PC-3 (cell line): ENCODE measurements around the gene TMEM59. TPM values are rescaled to one million over a fixed set of nuclear protein-coding genes. Genes with fewer than 3 reads are reported as not detected.
"Not testable (repeated sequence)": the region's sequence is repeated elsewhere in the genome, so short reads cannot be mapped to it uniquely, and the experiment has no call there.

ENCODE experiments used
- ATAC-seq: fragments of 200-7000 bp; cut with Tn5 transposase; 2 replicates; pipeline ENCODE4 v1.9.1; 2020; ENCODE audit warnings: mild to moderate bottlenecking, moderate library complexity
- BruUV-seq: library from RNA; stranded (reverse); fragments of 400-500 nt; replicated peaks from 2 replicates; lab custom pipeline; 2021; lab: Mats Ljungman, UMichigan
- CTCF ChIA-PET: fragments of 300-600 bp; sonication (Branson Sonifier 250); formaldehyde crosslinking; loops from one replicate; lab custom pipeline; 2022; ENCODE audit warnings: antibody characterized with exemption; lab: Charles Lee
- POLR2A ChIA-PET: fragments of 300-600 bp; sonication (Branson Sonifier 250); formaldehyde crosslinking; loops from one replicate; lab custom pipeline; 2022; ENCODE audit warnings: antibody characterized with exemption; ENCODE audit not compliant: unreplicated experiment; lab: Charles Lee
- DNase-seq: peaks from one replicate; pipeline ENCODE4 v3.0.0-alpha.2; 2015
- H2AFZ ChIP-seq: fragments of 300-600 bp; sonication (generic); 2 replicates; pipeline ENCODE4 v1.6.0; 2016; ENCODE audit warnings: antibody characterized with exemption, low read length
- H3F3A ChIP-seq: fragments of 300-600 bp; sonication (generic); one replicate; pipeline ENCODE4 v1.6.0; 2017; ENCODE audit warnings: antibody characterized with exemption, low read length, control low read depth, mild to moderate bottlenecking; ENCODE audit not compliant: unreplicated experiment
- H3K27ac ChIP-seq: fragments of 300-600 bp; sonication (generic); 2 replicates; pipeline ENCODE4 v1.5.1; 2016; ENCODE audit warnings: mild to moderate bottlenecking, low read length
- H3K27me3 ChIP-seq: fragments of 300-600 bp; sonication (generic); 2 replicates; pipeline ENCODE4 v1.6.1; 2016; ENCODE audit warnings: low read length, mixed read lengths
- H3K36me3 ChIP-seq: fragments of 300-600 bp; sonication (generic); 2 replicates; pipeline ENCODE4 v1.6.1; 2016; ENCODE audit warnings: low read depth, mixed run types, low read length, mixed read lengths
- H3K4me1 ChIP-seq: fragments of 300-600 bp; sonication (generic); 2 replicates; pipeline ENCODE4 v1.5.1; 2016; ENCODE audit warnings: low read length; ENCODE audit not compliant: insufficient read depth
- H3K4me2 ChIP-seq: fragments of 300-600 bp; sonication (generic); 2 replicates; pipeline ENCODE4 v1.6.0; 2016; ENCODE audit warnings: low read length
- H3K4me3 ChIP-seq: fragments of 300-600 bp; sonication (generic); 2 replicates; pipeline ENCODE4 v1.5.1; 2016; ENCODE audit warnings: mild to moderate bottlenecking, low read length, mixed read lengths
- H3K79me2 ChIP-seq: fragments of 300-600 bp; sonication (generic); 2 replicates; pipeline ENCODE4 v1.6.1; 2017; ENCODE audit warnings: low read length, mixed read lengths
- H3K9ac ChIP-seq: fragments of 300-600 bp; sonication (generic); 2 replicates; pipeline ENCODE4 v1.6.0; 2016; ENCODE audit warnings: mild to moderate bottlenecking, low read length
- H3K9me2 ChIP-seq: fragments of 300-600 bp; sonication (generic); replicated peaks from 2 replicates; pipeline ENCODE4 v1.6.1; 2016; ENCODE audit warnings: mixed run types, low read length, mixed read lengths
- H3K9me3 ChIP-seq: fragments of 300-600 bp; sonication (generic); 2 replicates; pipeline ENCODE4 v1.6.1; 2016; ENCODE audit warnings: low read length, mixed read lengths
- H4K20me1 ChIP-seq: fragments of 300-600 bp; sonication (generic); 2 replicates; pipeline ENCODE4 v1.6.1; 2016; ENCODE audit warnings: low read length, mixed read lengths
- CTCF ChIP-seq: fragments of 300-600 bp; sonication (generic); conservative IDR thresholded peaks from 2 replicates; pipeline ENCODE4 v1.5.1; 2017; ENCODE audit warnings: antibody characterized with exemption, low read depth, mild to moderate bottlenecking, low read length
- EZH2 ChIP-seq: fragments of 300-600 bp; sonication (generic); IDR thresholded peaks from one replicate; pipeline ENCODE4 v1.6.1; 2017; ENCODE audit warnings: antibody characterized with exemption, mild to moderate bottlenecking, low read length; ENCODE audit not compliant: unreplicated experiment
- EZH2phosphoT487 ChIP-seq: fragments of 300-600 bp; sonication (generic); IDR thresholded peaks from 2 replicates; pipeline ENCODE4 v1.6.1; 2018; ENCODE audit warnings: mild to moderate bottlenecking, antibody characterized with exemption, low read length, borderline replicate concordance
- intact Hi-C: fragments of 100-400 bp; cut with micrococcal nuclease; formaldehyde crosslinking; loops from 2 replicates; pipeline ENCODE4 v1.9.0; 2023
- total RNA-seq: library from RNA; depleted of rRNA; stranded (reverse); fragments of >200 nt; gene quantifications from 2 replicates; pipeline ENCODE4 v1.2.3, GENCODE V29; 2014

The TMEM59 gene
- total RNA-seq, 1 experiment from 2014 or later = 133 TPM

DNA sequence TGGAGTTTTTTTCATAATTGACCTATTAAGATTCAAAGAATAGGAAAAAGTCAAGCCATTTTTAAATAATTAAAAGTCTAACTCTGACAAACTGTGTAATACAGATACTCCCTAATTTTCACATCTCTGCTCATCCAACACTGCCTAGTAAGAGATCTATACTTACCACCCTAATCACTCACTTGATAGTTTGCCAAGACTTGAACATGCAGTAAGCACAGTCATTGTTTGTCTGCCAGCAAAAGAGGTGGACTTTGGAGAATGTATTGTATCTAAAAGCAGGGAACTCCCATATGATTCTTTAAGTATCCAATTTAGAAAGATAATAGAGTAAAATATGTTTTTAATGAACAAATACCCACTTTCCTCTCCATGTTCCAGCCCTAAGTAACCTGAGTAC, 15.5 kb downstream of the TMEM59 start:
- no peak for TF ChIP-seq EZH2phosphoT487
- TF ChIP-seq CTCF = no peak
- no peak for TF ChIP-seq EZH2
- H3K36me3 ChIP-seq = peaks cover 40% of the 10 kb centered on the region
- POLR2A ChIA-PET = no interaction called here

GRCh38 chr1:54028306-54029251, 24.4 kb downstream of the TMEM59 start:
- Histone ChIP-seq H2AFZ (no peak overlapping the region), H3K27ac (no peak overlapping the region), H3K9me3 (no peaks in the 10 kb centered on the region), H3K4me3 (no peak overlapping the region), H3K4me2 (no peak overlapping the region), H3K9me2 (no peaks in the 10 kb centered on the region), H4K20me1 (no peaks in the 10 kb centered on the region), H3K4me1 (no peaks in the 10 kb centered on the region), H3K36me3 (peaks cover 9% of the 10 kb centered on the region), H3K9ac (no peak overlapping the region), H3F3A (no peaks in the 10 kb centered on the region), H3K79me2 (no peaks in the 10 kb centered on the region), H3K27me3 (no peaks in the 10 kb centered on the region)
- intact Hi-C loops = no loop called here
- no peak for ATAC-seq
- ChIA-PET POLR2A (no interaction called here), CTCF (interaction anchor here (0.7 kb wide), 1 partner anchor 150 kb away, joined by 3 read pairs; no protein-coding TSS in a partner anchor)
- no TSS peak for BruUV-seq
- TF ChIP-seq CTCF (no peak), EZH2phosphoT487 (no peak), EZH2 (no peak)
- DNase-seq = no peak

More for the DNA sequence above, 15.5 kb downstream of the TMEM59 start:
- no peaks in the 10 kb centered on the region for H3K27me3 ChIP-seq
- ATAC-seq (no peak), DNase-seq (peak; percentile 23)
- no peak overlapping the region for H2AFZ ChIP-seq
- H3K27ac ChIP-seq = no peak overlapping the region
- H3K9ac ChIP-seq = no peak overlapping the region
- H3K4me2 ChIP-seq = no peak overlapping the region
- H4K20me1 ChIP-seq = no peaks in the 10 kb centered on the region
- H3K4me1 ChIP-seq = no peaks in the 10 kb centered on the region
- CTCF ChIA-PET = no interaction called here
- H3K79me2 ChIP-seq = no peaks in the 10 kb centered on the region
- H3K9me2 ChIP-seq = no peaks in the 10 kb centered on the region
- no peaks in the 10 kb centered on the region for H3K9me3 ChIP-seq
- BruUV-seq = no TSS peak
- no peak overlapping the region for H3K4me3 ChIP-seq
- no peaks in the 10 kb centered on the region for H3F3A ChIP-seq
- intact Hi-C loops = no loop called here

DNA sequence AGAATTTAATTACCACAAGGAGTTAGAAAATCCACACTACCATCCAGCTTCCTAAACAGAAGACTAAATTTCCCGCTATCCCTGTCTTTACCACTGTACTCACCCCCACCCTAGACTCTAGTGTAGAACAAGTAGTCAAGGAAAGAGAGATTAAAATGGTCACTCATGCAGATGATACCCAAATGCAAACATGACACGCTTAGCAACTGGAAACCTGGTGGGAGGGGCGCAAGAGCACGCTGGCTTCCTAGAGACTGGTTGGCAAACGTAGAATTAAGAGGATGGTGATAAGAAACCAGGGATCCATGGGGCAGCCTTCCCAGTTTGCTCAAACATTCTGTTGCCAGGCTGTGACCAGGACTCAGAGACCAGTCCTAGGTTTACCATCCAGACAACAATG, 25.2 kb downstream of the TMEM59 start:
- intact Hi-C loops = no loop called here
- Histone ChIP-seq H3K27ac (no peak overlapping the region), H3K9me3 (no peaks in the 10 kb centered on the region), H3K36me3 (peaks cover 9% of the 10 kb centered on the region), H3F3A (no peaks in the 10 kb centered on the region), H3K4me2 (no peak overlapping the region), H3K27me3 (no peaks in the 10 kb centered on the region), H3K9me2 (no peaks in the 10 kb centered on the region), H3K79me2 (no peaks in the 10 kb centered on the region), H4K20me1 (no peaks in the 10 kb centered on the region), H2AFZ (no peak overlapping the region), H3K4me3 (no peak overlapping the region), H3K4me1 (no peaks in the 10 kb centered on the region), H3K9ac (no peak overlapping the region)
- POLR2A ChIA-PET = no interaction called here
- TF ChIP-seq CTCF (no peak), EZH2 (no peak), EZH2phosphoT487 (no peak)
- no peak for DNase-seq
- ATAC-seq = no peak
- no TSS peak for BruUV-seq
- CTCF ChIA-PET = no interaction called here

DNA sequence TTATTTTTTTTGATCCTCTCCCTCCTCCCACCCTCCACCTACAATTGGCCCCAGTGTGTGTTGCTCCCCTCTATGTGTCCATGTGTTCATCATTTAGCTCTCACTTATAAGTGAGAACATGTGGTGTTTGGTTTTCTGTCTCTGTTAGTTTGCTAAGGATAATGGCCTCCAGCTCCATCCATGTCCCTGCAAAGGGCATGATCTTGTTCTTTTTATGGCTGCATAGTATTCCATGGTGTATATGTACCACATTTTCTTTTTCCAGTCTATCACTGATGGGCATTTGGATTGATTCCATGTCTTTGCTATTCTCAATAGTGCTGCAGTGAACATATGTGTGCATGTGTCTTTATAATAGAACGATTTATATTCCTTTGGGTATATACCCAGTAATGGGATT, 28.2 kb downstream of the TMEM59 start:
- H3K4me3 ChIP-seq, BruUV-seq, H3K27ac ChIP-seq, POLR2A ChIA-PET, CTCF ChIA-PET, H2AFZ ChIP-seq, H3K4me1 ChIP-seq, DNase-seq, H4K20me1 ChIP-seq, H3F3A ChIP-seq, H3K79me2 ChIP-seq, H3K9me2 ChIP-seq, H3K36me3 ChIP-seq, H3K9ac ChIP-seq, H3K4me2 ChIP-seq, H3K27me3 ChIP-seq, ATAC-seq, H3K9me3 ChIP-seq, intact Hi-C loops: not testable (repeated sequence)
